ENCODE measurements around the gene ZNF76.
A peak's percentile ranks its signal among the peaks of the same experiment; 100 is the strongest.

Gene ZNF76

GRCh38 chr6:35259194-35259947, at the start of gene ZNF76:
ZNF76 (plus strand) TSS chr6:35259735; CDS start chr6:35281152, 21,417 bp downstream.
- DNase-seq (ENCODE audit: low read depth): peak; percentile 83
- H3K4me3 ChIP-seq (ENCODE audit: low read depth, low read length): peak within 1 kb of the TSS; percentile 90

DNA sequence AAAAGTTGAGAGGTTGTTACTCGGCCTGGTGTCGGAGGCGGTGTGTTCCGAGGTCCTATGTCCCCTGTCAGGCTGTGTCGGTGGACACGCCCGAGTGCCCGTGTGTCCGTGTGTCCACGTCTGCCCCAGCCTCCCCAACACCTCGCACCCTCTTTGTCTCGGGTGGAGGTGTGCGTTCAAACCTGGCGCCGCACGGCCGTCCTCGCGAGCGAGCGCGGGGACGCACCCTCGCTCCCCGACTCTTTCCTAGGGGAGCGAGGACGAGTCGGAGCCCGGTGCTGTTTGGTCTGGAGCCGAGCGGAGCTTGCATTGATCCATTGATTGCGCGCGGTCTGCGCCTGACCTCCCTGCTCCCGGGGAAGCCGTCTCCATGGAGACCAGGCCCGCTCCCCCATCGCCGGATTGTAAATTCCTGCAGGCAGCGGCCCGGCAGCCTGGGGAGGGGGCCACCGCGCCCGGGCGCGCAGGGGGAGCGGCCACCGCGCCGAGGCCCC, 46.2 kb upstream of the ZNF76 start:
- DNase-seq (ENCODE audit: low read depth): no peak
- H3K4me3 ChIP-seq (ENCODE audit: low read depth, low read length): peak overlapping the region; percentile 69

GRCh38 chr6:35213824-35214756, 45.4 kb upstream of the ZNF76 start, which contains the start of gene SCUBE3:
SCUBE3 (plus strand) TSS chr6:35213956; CDS start chr6:35214419, 463 bp downstream.
- H3K4me3 ChIP-seq (ENCODE audit: low read depth, low read length): peak within 1 kb of the TSS; percentile 69
- peak; percentile 11 for DNase-seq (ENCODE audit: low read depth)

GRCh38 chr6:35214869-35215664, 44.5 kb upstream of the ZNF76 start:
- DNase-seq (ENCODE audit: low read depth): peak; percentile 15
- H3K4me3 ChIP-seq (ENCODE audit: low read depth, low read length): peak overlapping the region; percentile 69

DNA sequence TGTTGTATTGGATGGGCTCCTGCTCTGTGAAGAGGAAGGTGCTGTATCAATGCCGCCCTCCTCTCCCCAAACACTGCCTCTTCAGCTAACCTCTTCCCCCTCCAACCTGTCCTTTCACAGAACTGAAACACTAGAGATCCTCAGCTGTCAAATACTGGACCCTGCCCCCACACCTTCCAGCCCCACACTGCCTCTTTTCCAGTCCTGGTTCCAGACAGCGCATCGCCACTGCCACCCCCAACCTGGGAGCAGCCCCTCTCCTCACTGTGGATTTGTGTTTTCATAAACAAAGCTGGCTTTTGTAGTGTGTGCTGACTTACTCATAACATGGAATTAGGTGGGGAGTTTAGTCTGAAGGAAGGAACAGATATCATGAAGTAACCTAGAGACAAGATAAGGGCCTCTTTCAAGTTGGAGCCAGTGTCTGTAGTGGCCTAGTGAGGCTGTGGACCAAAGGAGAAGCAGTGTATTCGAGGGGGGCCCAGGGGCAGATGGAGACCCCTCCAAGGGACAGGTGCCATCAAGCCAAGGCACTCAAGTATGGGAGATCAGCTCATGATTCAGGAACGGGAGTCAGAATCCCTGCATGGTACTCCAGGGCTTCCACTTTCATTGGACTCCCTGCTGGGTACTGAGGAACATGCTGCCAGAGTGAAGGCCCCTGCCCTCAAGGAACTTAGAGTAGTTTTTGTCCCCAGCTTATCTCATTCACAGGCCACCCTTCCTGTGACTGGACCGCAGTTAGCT, 43.7 kb upstream of the ZNF76 start:
- H3K4me3 ChIP-seq (ENCODE audit: low read depth, low read length): peak overlapping the region; percentile 69
- DNase-seq (ENCODE audit: low read depth): no peak

DNA sequence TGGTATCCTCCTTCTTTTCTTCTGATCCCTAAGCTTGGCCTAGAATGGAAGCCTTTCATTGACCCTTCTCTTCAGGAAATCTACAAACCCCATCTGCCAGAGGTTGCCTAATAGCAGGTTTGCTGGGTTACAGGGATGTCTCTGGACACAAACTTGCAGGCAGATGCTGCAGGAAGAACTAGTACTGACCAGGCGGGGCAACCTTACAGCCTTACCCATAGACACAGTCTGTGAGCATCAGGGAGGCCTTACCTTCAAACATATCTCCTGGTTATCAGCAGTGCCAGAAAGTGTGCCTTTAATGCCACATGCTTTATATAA, 43.2 kb upstream of the ZNF76 start:
- DNase-seq (ENCODE audit: low read depth): no peak
- no peak overlapping the region for H3K4me3 ChIP-seq (ENCODE audit: low read depth, low read length)

GRCh38 chr6:35216851-35217811, 42.4 kb upstream of the ZNF76 start:
- no peak for DNase-seq (ENCODE audit: low read depth)
- peak overlapping the region; percentile 25 for H3K4me3 ChIP-seq (ENCODE audit: low read depth, low read length)

- DNase-seq (ENCODE audit: low read depth): peak; percentile 25
- H3K4me3 ChIP-seq (ENCODE audit: low read depth, low read length): no peak overlapping the region
Measured at GRCh38 chr6:35218021-35218420, 41.5 kb upstream of the ZNF76 start.

GRCh38 chr6:35218456-35218855, 41.1 kb upstream of the ZNF76 start:
- DNase-seq (ENCODE audit: low read depth): no peak
- H3K4me3 ChIP-seq (ENCODE audit: low read depth, low read length): no peak overlapping the region

DNA sequence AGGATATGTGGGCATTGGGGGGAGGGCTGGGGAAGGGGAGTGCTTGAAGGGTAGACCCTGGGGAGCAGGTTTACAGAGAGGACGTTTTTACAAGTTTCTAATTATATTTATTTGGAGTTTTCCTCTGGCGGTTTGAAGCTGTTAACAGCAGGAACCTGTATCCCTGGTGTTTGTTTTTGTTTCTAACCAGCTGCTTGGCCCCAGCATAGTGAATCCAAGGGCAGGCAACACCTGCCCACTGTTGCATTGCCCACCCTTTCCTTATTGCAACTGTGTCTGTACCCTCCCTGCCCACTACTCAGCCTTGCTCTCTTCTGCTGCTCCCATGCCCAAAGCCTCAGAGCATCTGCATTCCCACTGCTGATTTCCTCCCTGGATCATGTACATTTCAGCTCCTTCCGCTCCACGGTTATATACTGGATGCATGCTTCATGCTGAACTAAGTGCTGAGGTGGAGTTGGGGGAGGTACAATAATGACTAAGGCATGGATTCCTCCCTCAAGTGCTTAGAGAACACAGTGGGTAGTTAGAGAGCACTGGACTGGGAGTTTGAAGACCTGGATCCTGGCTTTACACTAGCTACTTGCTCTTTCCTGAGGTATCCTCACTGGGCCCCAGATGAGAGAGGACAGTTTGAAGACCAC, 39.7 kb upstream of the ZNF76 start:
- DNase-seq (ENCODE audit: low read depth): no peak
- no peak overlapping the region for H3K4me3 ChIP-seq (ENCODE audit: low read depth, low read length)

DNA sequence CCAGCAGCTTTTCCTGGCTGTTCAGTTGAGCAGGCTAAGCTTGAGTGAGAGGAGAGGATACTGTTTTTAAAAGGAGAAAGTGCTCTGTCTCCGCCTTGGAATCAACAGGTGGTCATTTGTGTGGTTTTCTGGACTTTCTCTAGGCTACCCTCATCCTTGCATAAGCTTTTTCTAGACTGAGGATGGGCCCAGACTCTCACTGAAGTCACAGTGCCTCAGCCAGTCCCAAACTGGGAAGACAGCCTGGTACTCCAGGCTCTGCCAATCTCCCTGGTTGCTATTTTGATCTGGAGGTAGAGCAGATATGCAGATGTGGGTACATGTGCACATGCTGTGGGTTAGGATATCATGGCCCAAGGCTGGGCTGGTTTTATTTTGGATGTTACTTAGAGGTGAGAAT, 38.8 kb upstream of the ZNF76 start:
- H3K4me3 ChIP-seq (ENCODE audit: low read depth, low read length): no peak overlapping the region
- DNase-seq (ENCODE audit: low read depth): no peak

DNA sequence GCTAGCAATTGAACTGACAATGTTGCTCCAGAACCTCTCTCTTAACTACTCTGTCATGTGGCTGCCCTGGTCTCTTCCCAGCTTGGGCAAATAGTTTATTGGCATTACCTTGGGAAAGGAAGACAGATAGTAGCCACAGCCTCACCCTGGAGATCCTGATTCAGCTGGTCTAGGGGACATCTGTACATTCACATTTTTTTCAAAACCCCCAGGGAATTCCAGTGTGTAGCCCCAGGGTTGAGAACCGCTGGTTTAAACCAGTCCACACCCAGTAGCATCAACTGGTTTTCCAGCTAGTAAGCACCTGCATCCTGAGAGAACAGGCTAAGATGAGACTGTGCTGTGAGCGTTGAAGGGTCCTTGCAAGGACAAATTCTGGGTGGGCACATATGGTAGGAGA, 36.1 kb upstream of the ZNF76 start:
- H3K4me3 ChIP-seq (ENCODE audit: low read depth, low read length): no peak overlapping the region
- DNase-seq (ENCODE audit: low read depth): no peak

DNA sequence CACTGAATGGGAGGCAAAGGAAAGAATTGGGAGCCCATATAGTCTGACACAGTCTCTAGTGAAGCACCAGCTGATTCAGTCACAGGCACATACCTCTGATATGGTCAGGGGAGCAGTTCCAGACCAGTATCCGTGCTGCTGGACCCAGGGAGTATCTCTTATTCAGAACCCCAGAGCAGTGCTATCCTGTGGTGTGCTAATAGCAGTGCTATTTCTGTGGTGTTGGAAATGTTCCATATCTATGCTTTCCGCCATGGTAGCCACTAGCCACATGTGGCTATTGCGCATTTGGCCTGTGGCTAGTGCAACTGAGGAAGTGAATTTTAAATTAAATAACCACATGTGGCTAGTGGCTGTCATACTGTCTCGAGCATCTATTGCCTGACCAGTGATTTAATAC, 34.8 kb upstream of the ZNF76 start:
- no peak for DNase-seq (ENCODE audit: low read depth)
- H3K4me3 ChIP-seq (ENCODE audit: low read depth, low read length): no peak overlapping the region

DNA sequence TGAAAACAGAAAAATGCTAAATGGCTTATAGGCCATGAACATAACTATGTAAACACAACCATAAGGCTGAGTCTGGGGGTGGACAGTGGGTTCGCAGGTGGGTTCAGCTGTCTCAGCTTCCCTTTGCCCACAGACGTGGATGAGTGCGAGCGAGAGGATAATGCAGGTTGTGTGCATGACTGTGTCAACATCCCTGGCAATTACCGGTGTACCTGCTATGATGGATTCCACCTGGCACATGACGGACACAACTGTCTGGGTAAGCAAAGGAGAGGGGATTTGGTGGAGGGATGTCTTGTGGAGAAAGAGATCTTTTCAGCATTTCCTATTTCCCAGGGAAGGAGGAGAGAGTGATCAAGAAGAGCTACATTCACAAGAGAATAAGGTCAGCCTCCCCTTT, 31.1 kb upstream of the ZNF76 start:
- no peak for DNase-seq (ENCODE audit: low read depth)
- H3K4me3 ChIP-seq (ENCODE audit: low read depth, low read length): no peak overlapping the region

GRCh38 chr6:35229304-35229703, 30.2 kb upstream of the ZNF76 start:
- H3K4me3 ChIP-seq (ENCODE audit: low read depth, low read length): no peak overlapping the region
- DNase-seq (ENCODE audit: low read depth): no peak

DNA sequence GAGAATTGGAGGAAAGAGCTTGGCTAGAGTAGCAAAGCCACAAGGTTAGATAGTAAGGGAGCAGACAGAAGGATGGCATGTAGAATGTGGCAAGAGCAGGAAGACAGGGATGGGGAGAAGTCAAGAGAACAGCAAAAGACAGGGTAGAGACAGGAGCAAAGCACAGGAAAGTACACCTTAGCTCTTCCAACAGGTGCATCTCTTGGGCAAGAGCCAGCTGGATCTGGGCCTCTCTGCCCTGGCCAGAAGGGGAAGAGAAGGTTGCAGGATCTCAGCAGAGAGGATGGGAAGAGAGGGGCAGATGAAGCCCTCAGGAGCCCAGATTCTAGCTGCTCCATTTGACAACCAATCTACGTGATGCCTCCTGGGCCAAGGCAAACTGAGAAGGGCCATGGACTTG, 29.0 kb upstream of the ZNF76 start:
- DNase-seq (ENCODE audit: low read depth): no peak
- no peak overlapping the region for H3K4me3 ChIP-seq (ENCODE audit: low read depth, low read length)

GRCh38 chr6:35230950-35231349, 28.6 kb upstream of the ZNF76 start:
- H3K4me3 ChIP-seq (ENCODE audit: low read depth, low read length): no peak overlapping the region
- no peak for DNase-seq (ENCODE audit: low read depth)

Data from skeletal muscle cell (primary cell).